ENCODE measurements around the gene SLAMF6. TPM values are rescaled to one million over a fixed set of nuclear protein-coding genes. Genes with fewer than 3 reads are reported as not detected.
A peak's percentile ranks its signal among the peaks of the same experiment; 100 is the strongest.

The SLAMF6 gene
- total RNA-seq, 6 donors from 2014 or later: 2.7 to 10.7 (median 3.4) TPM

- TF ChIP-seq EP300 (IDR thresholded peaks at IDR 0.05) (no peak), POLR2A (IDR thresholded peaks at IDR 0.05) (no peak), CTCF (IDR thresholded peaks at IDR 0.05) (no peak), POLR2AphosphoS5 (IDR thresholded peaks at IDR 0.05) (no peak)
- Histone ChIP-seq H3K4me3 (no peak overlapping the region), H3K27ac (no peak overlapping the region), H3K27me3 (no peaks in the 10 kb centered on the region), H3K4me1 (peaks cover 0 to 4% (median 0%) of the 10 kb centered on the region in 4 donors), H3K9me3 (no peaks in the 10 kb centered on the region), H3K36me3 (no peaks in the 10 kb centered on the region)
- WGBS, 2 donors: 66 to 70% methylated on average over 5 of the region's 5 CpGs
- ATAC-seq (ENCODE audit: low FRiP score in 2 of 2) (no peak), DNase-seq (no peak)
These were observed 26.1 kb upstream of the SLAMF6 start for GRCh38 chr1:160548960-160549664.

- DNase-seq: no peak
- Histone ChIP-seq H3K9me3 (no peaks in the 10 kb centered on the region), H3K27me3 (no peaks in the 10 kb centered on the region), H3K36me3 (no peaks in the 10 kb centered on the region), H3K4me1 (peaks cover 0 to 4% (median 0%) of the 10 kb centered on the region in 4 donors), H3K27ac (peak overlapping the region in 1 of 4 donors; percentile 26), H3K4me3 (no peak overlapping the region)
- WGBS, 2 donors: 80% methylated on average over 3 of the region's 3 CpGs
- no peak for ATAC-seq (ENCODE audit: low FRiP score in 2 of 2)
- TF ChIP-seq POLR2A (IDR thresholded peaks at IDR 0.05) (no peak), CTCF (IDR thresholded peaks at IDR 0.05) (no peak), EP300 (IDR thresholded peaks at IDR 0.05) (no peak), POLR2AphosphoS5 (IDR thresholded peaks at IDR 0.05) (no peak)
These were observed 25.1 kb upstream of the SLAMF6 start for GRCh38 chr1:160548183-160548582.

GRCh38 chr1:160547422-160547821 is 24.4 kb upstream of the SLAMF6 start:
- TF ChIP-seq POLR2AphosphoS5 (IDR thresholded peaks at IDR 0.05) (no peak), POLR2A (IDR thresholded peaks at IDR 0.05) (no peak), EP300 (IDR thresholded peaks at IDR 0.05) (no peak), CTCF (IDR thresholded peaks at IDR 0.05) (no peak)
- no peak overlapping the region for H3K27ac ChIP-seq
- WGBS, 2 donors: 85 to 89% methylated on average over 2 to 4 of the region's 4 CpGs
- ATAC-seq (ENCODE audit: low FRiP score in 2 of 2) (no peak), DNase-seq (no peak)
- H3K9me3 ChIP-seq: no peaks in the 10 kb centered on the region
- no peaks in the 10 kb centered on the region for H3K27me3 ChIP-seq
- H3K4me1 ChIP-seq: peaks cover 0 to 4% (median 0%) of the 10 kb centered on the region in 4 donors
- H3K4me3 ChIP-seq: no peak overlapping the region
- H3K36me3 ChIP-seq: no peaks in the 10 kb centered on the region

- H3K27me3 ChIP-seq: no peaks in the 10 kb centered on the region
- no peak for TF ChIP-seq CTCF (IDR thresholded peaks at IDR 0.05)
- peaks cover 0 to 4% (median 0%) of the 10 kb centered on the region in 4 donors for H3K4me1 ChIP-seq
- no peak overlapping the region for H3K4me3 ChIP-seq
- no peaks in the 10 kb centered on the region for H3K9me3 ChIP-seq
- ATAC-seq (ENCODE audit: low FRiP score in 2 of 2): peak in 1 of 2 donors; percentile 66
- peak overlapping the region in 1 of 4 donors; percentile 54 for H3K27ac ChIP-seq
- WGBS, 2 donors: 60 to 90% methylated on average over 1 to 2 of the region's 2 CpGs
- DNase-seq: peak in 1 of 2 donors; percentile 62
- no peaks in the 10 kb centered on the region for H3K36me3 ChIP-seq
These were observed 23.9 kb upstream of the SLAMF6 start for GRCh38 chr1:160546942-160547341.

GRCh38 chr1:160544647-160545046 is 21.6 kb upstream of the SLAMF6 start:
- H3K9me3 ChIP-seq: no peaks in the 10 kb centered on the region
- DNase-seq (no peak), ATAC-seq (ENCODE audit: low FRiP score in 2 of 2) (no peak)
- no peak overlapping the region for H3K4me3 ChIP-seq
- no peaks in the 10 kb centered on the region for H3K36me3 ChIP-seq
- TF ChIP-seq CTCF (IDR thresholded peaks at IDR 0.05) (peak in 1 of 6 experiments; percentile 14), POLR2A (IDR thresholded peaks at IDR 0.05) (no peak)
- no peak overlapping the region for H3K27ac ChIP-seq
- H3K27me3 ChIP-seq: no peaks in the 10 kb centered on the region
- 83 to 96% methylated on average over 1 of the region's 1 CpG for WGBS, 2 donors
- peaks cover 0 to 14% (median 12%) of the 10 kb centered on the region in 4 donors for H3K4me1 ChIP-seq
